ENCODE measurements around the gene NCAPD2. TPM values are rescaled to one million over a fixed set of nuclear protein-coding genes. Genes with fewer than 3 reads are reported as not detected.
"Not testable (repeated sequence)": the region's sequence is repeated elsewhere in the genome, so short reads cannot be mapped to it uniquely, and the experiment has no call there.

The NCAPD2 gene
- total and polyA plus RNA-seq, 7 donors, result 3.9 to 13.4 (median 10.1) TPM

DNA sequence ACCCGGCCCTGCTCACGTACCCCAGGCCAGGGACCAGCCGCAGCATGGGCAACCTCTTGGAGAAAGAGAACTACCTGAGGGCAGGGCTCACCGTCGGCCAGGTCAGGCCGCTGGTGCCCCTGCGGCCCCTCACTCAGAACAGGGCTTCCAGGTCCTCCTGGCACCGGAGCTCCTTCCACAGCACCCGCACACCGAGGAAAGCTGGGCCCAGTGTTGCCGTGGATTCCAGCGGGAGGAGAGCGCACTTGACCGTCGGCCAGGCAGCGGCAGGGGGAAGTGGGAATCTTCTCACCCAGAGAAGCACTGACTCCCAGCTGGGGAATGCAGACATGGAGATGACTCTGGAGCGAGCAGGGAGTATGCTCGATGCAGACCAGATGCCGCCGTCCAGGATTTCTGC lies 15.5 kb upstream of the NCAPD2 start:
- ATAC-seq (no peak), DNase-seq (no peak)
- Histone ChIP-seq H3K27ac (no peak overlapping the region), H3K4me1 (no peaks in the 10 kb centered on the region), H3K9me3 (no peaks in the 10 kb centered on the region), H3K4me3 (no peak overlapping the region), H3K36me3 (ENCODE audit: insufficient read depth in 1 of 2, low read depth in 1 of 2) (no peaks in the 10 kb centered on the region), H3K27me3 (ENCODE audit: insufficient read depth in 3 of 3, low read length in 2 of 3) (no peaks in the 10 kb centered on the region)
- 81 to 85% (median 84%) methylated on average over 19 to 20 of the region's 20 CpGs for WGBS, 3 donors
- no peak for TF ChIP-seq CTCF (IDR thresholded peaks at IDR 0.05)
- intact Hi-C loops (cut with DNase I), result no loop called here

DNA sequence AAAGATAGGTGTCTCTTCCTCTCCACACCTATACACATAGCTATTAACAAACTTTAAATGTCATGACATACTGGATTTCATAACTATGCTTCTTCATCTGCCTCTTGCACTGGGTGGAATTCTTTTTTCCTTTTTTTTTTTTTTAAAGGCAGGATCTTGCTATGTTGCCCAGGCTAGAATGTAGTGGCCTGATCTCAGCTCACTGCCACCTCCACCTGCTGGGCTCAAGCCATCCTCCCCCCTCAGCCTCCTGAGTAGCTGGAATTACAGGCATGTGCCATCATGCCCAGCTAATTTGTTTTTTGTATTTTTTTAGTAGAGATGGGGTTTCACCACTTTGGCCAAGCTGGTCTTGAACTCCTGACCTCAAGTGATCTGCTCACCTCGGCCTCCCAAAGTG lies 5.7 kb upstream of the NCAPD2 start:
- WGBS, 3 donors, result 74 to 83% (median 74%) methylated on average over 1 of the region's 1 CpG
- Histone ChIP-seq H3K9me3 (no peaks in the 10 kb centered on the region), H3K4me3 (no peak overlapping the region), H3K27ac (no peak overlapping the region), H3K27me3 (ENCODE audit: insufficient read depth in 3 of 3, low read length in 2 of 3) (no peaks in the 10 kb centered on the region), H3K4me1 (peaks cover 6% of the 10 kb centered on the region), H3K36me3 (ENCODE audit: insufficient read depth in 1 of 2, low read depth in 1 of 2) (peaks cover 6 to 18% of the 10 kb centered on the region in 2 donors)
- TF ChIP-seq CTCF (IDR thresholded peaks at IDR 0.05), result no peak
- ATAC-seq (no peak), DNase-seq (no peak)
- intact Hi-C loops (cut with DNase I), result no loop called here

GRCh38 chr12:6489449-6489848 lies 4.5 kb upstream of the NCAPD2 start:
- TF ChIP-seq CTCF (IDR thresholded peaks at IDR 0.05), result no peak
- Histone ChIP-seq H3K4me1 (peaks cover 8% of the 10 kb centered on the region), H3K36me3 (ENCODE audit: insufficient read depth in 1 of 2, low read depth in 1 of 2) (peaks cover 6 to 18% of the 10 kb centered on the region in 2 donors), H3K27me3 (ENCODE audit: insufficient read depth in 3 of 3, low read length in 2 of 3) (no peaks in the 10 kb centered on the region), H3K27ac (no peak overlapping the region), H3K4me3 (no peak overlapping the region), H3K9me3 (no peaks in the 10 kb centered on the region)
- ATAC-seq (no peak), DNase-seq (no peak)
- intact Hi-C loops (cut with DNase I), result no loop called here
- 60 to 70% (median 60%) methylated on average over 4 of the region's 4 CpGs for WGBS, 3 donors

GRCh38 chr12:6490673-6491072 lies 3.2 kb upstream of the NCAPD2 start:
- H3K36me3 ChIP-seq (ENCODE audit: insufficient read depth in 1 of 2, low read depth in 1 of 2), result peaks cover 6 to 26% of the 10 kb centered on the region in 2 donors
- ATAC-seq, result not testable (repeated sequence)

GRCh38 chr12:6492838-6493496 lies 935 bp upstream of the NCAPD2 start, which contains the start of gene MRPL51:
MRPL51 (minus strand) TSS chr12:6493262; CDS start chr12:6493136, 126 bp downstream.
- ATAC-seq, result peak; percentile 94 to 96 (median 96)
- peak within 1 kb of the TSS; percentile 89 for H3K4me3 ChIP-seq
- peak within 1 kb of the TSS; percentile 99 for H3K27ac ChIP-seq
- H3K27me3 ChIP-seq (ENCODE audit: insufficient read depth in 3 of 3, low read length in 2 of 3), result no peaks in the 10 kb centered on the region
- intact Hi-C loops (cut with DNase I), result loop anchor here in 1 of 2 donors (1.0 to 10.0 kb wide), 3 partner anchors 23 to 192 kb away; partner anchors contain the start of genes GAPDH, VAMP1 and ZNF384
- DNase-seq, result peak; percentile 98 to 99
- peaks cover 21% of the 10 kb centered on the region for H3K4me1 ChIP-seq
- WGBS, 3 donors, result 0 to 1% (median 1%) methylated on average over 38 to 39 of the region's 39 CpGs
- no peaks in the 10 kb centered on the region for H3K9me3 ChIP-seq
- no peak for TF ChIP-seq CTCF (IDR thresholded peaks at IDR 0.05)
- H3K36me3 ChIP-seq (ENCODE audit: insufficient read depth in 1 of 2, low read depth in 1 of 2), result peaks cover 6 to 48% of the 10 kb centered on the region in 2 donors

More at GRCh38 chr12:6490673-6491072, 3.2 kb upstream of the NCAPD2 start:
- H3K27me3 ChIP-seq (ENCODE audit: insufficient read depth in 3 of 3, low read length in 2 of 3); H3K4me3 ChIP-seq; DNase-seq; H3K27ac ChIP-seq; H3K9me3 ChIP-seq: not testable (repeated sequence)
- intact Hi-C loops (cut with DNase I), result loop anchor here in 1 of 2 donors (5.0 to 10.0 kb wide), 2 partner anchors 42 to 194 kb away; partner anchors contain the start of genes GAPDH and ZNF384
- H3K4me1 ChIP-seq, result peaks cover 21% of the 10 kb centered on the region
- 96 to 100% (median 97%) methylated on average over 1 of the region's 1 CpG for WGBS, 3 donors

All from psoas muscle (tissue), 8 donors.